DMS153 (cell line): ENCODE results near the gene CD2BP2.
"Not testable (repeated sequence)": the region's sequence is repeated elsewhere in the genome, so short reads cannot be mapped to it uniquely, and the experiment has no call there.

Source experiments
- DNase-seq: peaks from one replicate; lab custom pipeline; 2025; lab: John Stamatoyannopoulos, UW

Gene CD2BP2

DNA sequence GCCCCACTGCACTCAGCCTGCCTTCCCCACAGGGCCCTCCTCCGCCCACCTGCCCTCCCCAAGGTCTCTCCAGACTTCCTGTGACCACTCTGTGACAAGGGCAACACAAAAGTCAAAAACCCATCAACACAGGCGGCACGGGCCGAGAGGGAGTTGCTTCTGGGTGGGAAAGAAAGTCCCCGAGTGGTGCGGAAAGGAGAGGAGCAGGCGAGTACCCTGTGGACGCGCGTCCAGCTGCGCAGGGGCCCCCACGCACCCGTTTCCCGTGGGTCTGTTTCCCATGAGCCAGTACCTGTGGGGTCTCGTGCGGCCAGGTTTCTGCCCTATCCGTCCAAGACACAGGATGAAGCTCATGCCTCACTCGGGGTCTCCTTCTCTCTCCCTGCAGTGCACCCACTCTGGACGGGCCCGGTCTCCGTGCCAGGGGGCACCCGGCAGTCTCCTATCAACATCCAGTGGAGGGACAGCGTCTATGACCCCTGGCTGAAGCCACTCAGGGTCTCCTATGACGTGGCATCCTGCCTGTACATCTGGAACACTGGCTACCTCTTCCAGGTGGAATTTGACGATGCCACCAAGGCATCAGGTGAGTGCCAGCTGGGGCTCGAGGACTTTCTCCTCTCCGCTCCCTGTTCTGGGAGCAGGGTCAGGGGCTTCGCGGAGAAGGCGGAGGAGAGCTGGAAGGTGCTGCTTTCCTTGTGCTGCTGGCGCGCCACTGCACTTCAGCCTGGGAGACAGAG lies 12.2 kb downstream of the CD2BP2 start:
- DNase-seq = no peak

DNA sequence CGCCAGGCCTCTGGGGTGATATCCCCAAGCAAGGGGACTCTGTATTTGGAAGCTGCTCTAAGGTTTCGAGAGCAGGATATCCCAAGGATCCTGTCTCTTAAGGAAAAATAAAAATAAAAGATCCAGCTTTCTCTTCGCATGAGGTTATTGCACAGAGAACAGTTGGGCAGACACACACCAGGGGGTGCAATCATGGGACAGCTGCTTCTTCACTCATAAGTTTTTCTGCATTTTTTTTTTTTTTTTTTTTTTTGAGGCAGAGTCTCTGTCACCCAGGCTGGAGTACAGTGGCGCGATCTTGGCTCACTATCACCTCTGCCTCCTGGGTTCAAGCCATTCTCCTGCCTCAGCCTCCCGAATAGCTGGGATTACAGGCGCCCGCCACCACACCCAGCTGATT lies 13.1 kb downstream of the CD2BP2 start:
- DNase-seq = not testable (repeated sequence)

DNA sequence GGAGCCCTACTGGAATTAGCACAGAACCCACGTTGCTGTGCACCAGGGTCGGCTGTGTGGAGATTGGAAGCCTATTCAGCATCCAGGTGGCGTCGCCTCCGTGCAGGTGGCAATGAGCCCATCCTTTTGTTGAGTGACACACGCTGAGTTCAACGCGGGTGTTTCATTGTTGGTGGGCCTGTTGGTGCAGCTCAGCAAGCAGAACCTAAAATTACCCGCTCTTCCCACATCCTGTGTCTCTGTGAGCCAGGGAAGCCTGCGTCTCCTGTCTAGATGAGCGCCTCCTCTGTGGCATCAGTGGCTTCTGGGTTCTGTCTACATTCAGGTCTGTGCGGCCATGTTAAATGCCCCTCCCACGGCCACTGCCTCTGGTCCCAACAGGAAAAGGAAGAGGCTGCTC lies 14.5 kb downstream of the CD2BP2 start:
- peak; percentile 43 for DNase-seq

DNA sequence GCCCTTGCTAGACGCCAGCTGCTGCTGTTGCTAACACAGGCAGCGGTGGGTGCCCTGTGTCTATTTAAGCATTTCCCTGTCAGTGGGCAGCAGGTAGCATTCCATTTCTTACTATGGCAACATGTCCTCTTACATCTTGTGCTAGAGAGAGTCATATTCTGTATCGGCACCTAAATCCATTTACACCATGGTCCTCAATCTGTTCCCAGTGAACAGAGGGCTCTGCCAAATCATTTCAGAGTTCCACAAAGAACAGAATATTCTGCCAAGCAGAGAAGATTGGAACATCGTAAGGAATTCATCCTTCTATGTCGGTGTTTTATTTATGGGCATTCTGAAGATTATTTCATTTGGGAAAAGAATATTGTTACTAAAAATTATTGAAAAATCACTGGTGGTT lies 16.4 kb downstream of the CD2BP2 start:
- not testable (repeated sequence) for DNase-seq

DNA sequence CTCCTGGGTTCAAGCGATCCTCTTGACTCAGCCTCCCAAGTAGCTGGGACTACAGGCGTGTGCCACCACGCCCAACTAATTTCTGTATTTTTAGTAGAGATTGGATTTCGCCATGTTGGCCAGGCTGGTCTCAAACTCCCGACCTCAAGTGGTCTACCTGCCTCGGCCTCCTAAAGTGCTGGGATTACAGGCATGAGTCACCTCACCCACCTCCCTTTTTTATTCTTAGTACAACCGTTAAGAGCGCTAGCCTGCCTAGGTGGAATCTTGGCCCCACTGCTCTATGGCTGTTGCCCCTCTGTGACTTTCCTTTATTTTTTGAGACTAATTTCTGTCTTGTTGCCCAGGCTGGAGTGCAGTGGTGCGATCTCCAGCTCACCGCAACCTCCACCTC lies 17.1 kb downstream of the CD2BP2 start:
- not testable (repeated sequence) for DNase-seq

DNA sequence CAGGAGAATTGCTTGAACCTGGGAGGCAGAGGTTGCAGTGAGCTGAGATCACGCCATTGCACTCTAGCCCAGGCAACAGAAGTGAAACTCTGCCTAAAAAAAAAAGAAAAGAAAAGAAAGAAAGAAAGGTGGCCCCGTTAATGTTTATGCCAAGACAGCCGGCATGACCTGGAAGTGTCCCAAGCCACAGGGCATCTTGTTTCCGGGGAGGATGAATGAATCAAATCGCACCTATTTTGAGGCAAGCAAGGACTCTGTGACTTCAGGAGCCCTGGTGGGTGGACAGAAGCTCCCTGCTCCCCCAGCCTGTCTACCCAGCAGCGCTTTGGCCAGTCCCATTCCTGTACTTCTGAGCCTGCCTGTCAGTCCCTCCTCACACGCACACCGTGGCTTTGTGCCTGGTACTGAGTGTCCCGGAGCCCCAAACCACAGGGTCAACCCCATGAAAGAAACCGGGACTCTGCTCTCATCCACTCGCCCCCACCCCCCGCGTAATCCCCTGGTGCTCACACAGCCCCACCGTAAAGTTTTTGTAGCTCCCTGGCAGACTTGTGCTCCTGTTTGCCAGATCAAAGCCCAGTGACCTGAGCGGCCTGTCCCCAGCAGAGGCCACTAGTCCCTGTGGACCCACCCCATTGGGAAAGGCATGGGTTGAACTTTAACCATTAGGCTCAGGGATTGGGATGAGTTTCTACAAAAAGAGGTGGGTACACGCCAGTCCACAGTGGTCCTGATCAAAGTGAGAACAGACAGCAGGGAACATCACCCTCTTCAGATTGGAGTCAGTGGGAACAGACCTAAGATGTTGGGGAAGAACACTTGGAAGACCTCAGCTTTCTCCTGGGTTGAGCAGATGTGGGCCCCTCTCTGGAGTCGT lies 19.3 kb downstream of the CD2BP2 start:
- DNase-seq = no peak

DNA sequence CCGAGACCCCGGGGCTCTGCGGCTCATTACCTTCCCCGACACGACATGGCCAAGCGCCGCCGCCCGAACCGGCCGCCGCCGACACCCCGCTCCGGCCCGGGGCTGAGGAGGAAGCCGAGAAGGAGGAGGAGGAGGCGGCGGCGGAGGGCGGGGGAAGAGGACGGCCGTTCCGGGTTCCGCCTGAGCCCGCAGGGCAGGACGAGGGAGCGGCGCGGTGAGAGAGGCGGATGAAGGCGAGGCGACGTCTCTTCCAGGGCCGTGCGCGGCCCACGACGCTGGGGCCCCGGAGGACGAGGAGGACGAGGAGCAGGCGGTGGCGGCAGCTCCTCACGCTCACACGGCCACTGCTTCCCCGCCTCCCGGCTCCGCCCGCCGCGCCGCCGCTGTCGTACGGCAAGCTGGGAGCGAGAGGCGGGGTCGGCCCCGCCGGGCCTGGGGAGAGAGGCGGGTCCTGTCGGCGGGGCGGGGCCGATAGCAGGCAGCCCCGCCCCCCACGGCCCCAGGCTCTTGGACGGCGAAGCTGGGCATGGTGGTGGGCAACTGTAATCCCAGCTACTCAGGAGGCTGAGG lies 20.0 kb downstream of the CD2BP2 start:
- DNase-seq = peak; percentile 56

DNA sequence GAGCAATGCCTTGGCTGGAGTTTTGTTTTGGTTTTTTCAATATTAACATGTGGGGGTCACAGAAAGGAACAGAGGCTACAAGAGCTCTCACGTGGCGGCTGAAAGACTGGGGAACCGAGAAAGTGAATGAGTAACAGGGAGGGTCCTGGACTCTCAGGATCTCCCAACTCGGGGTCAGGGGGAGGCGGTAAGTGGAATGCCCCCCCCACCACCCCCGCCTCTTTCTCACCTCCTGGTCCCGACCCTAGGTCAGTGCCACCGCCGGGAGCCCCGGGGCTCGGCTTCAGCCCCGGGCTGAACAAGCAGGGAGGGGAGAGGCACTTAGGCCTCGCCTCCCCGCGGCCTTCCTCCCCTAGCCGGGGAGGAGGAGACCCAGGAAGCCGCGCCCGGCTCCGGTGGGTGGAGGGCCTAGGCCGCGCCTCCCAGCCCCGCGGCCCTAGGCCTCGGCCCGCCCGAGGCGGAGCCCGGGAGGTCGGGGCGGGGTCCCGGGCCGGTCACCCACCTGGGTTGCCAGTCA lies 20.6 kb downstream of the CD2BP2 start:
- DNase-seq = peak; percentile 58

DNA sequence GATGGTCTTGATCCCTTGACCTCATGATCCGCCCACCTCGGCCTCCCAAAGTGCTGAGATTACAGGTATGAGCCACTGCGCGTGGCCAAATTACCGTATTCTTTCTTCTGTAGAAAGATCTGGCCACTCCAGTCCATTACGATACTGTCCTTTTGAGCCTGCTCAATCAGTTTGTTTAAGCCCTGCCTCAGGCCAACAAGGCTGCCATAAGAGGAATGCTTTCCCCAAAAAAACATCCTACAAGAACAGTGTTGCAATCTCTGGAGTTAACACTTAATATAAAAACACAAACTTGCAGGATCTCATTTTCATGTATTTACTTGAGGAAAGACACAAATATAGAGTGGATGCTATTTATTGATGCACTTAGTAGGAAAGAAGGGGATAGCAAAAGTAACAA lies 30.9 kb downstream of the CD2BP2 start:
- DNase-seq = not testable (repeated sequence)

DNA sequence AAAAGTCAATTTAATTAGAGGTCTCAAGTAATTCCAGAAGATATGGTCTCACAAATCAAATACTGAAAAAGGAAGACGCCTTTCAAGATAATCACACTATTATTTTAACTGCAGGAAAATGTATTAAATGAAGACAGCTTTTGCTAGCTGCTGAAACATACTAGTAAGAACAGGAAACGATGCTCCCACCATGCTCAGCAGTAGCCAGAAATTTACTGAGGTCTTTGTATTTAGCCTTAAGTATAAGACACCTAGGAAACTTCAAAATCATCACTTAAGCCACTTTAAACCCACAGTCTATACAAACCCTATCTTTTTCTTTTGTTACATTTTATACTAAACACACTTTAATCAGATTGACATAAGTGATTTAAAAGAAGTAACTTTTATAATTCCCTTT lies 36.5 kb downstream of the CD2BP2 start:
- DNase-seq = not testable (repeated sequence)

DNA sequence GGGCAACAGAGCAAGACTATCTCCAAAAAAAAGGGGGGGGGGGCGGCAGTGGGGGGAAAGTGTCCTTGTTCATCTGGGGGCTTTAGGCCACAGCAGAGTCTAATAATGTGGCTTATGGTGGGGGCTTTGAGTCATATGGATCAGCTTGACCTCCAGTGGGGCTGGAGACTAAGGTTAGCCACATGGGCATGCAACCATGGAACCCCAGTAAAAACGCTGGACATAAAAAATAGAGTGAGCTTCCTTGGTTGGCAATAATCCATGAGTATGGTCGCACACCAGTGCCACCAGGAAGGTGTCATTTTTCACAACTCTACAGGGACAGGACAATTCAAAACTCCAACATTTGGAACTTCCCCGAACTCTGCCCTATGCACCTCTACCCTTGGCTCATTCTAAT lies 44.2 kb downstream of the CD2BP2 start:
- not testable (repeated sequence) for DNase-seq

DNA sequence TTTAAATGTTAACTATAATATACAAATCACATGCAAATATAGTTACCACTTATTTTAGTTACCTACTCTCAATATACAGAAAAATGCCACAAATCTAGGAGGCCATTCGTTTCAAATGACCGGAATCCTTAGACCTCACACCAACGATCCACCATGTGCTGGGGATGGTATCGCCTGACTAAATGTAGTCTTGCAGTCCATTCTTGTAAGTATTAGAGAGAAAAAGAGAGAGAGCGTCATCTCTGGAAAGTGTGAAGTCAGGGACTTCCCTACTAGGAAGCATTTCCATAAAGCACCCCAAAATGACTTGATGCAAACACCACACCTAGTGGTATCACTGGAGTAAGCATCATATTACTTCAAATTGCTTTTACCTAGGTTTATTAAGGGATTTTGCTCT lies 45.9 kb downstream of the CD2BP2 start:
- DNase-seq = not testable (repeated sequence)
